ENCODE data around the gene CHID1.

Gene CHID1

GRCh38 chr11:910589-911030 is at the start of gene CHID1:
Gene CHID1 (minus strand): TSS chr11:910810. CDS start chr11:904816, 5,994 bp downstream.
- peak; percentile 75 to 87 (median 82) for DNase-seq (ENCODE audit: low read depth in 3 of 3)

GRCh38 chr11:959608-960007 is 49.0 kb upstream of the CHID1 start:
- DNase-seq (ENCODE audit: low read depth in 3 of 3), result no peak

- DNase-seq (ENCODE audit: low read depth in 3 of 3), result no peak
These were observed 48.4 kb upstream of the CHID1 start for GRCh38 chr11:959027-959426.

GRCh38 chr11:958101-958500 is 47.5 kb upstream of the CHID1 start:
- no peak for DNase-seq (ENCODE audit: low read depth in 3 of 3)

- DNase-seq (ENCODE audit: low read depth in 3 of 3), result no peak
These were observed 46.8 kb upstream of the CHID1 start for GRCh38 chr11:957212-957920.

GRCh38 chr11:955154-956063 is 44.8 kb upstream of the CHID1 start:
- DNase-seq (ENCODE audit: low read depth in 3 of 3), result no peak

GRCh38 chr11:954392-955153 is 44.0 kb upstream of the CHID1 start:
- no peak for DNase-seq (ENCODE audit: low read depth in 3 of 3)

- no peak for DNase-seq (ENCODE audit: low read depth in 3 of 3)
These were observed 42.9 kb upstream of the CHID1 start for GRCh38 chr11:953512-953911.

GRCh38 chr11:952406-953385 is 42.1 kb upstream of the CHID1 start:
- DNase-seq (ENCODE audit: low read depth in 3 of 3), result no peak

GRCh38 chr11:951507-951906 is 40.9 kb upstream of the CHID1 start:
- DNase-seq (ENCODE audit: low read depth in 3 of 3), result no peak

GRCh38 chr11:947744-948143 is 37.1 kb upstream of the CHID1 start:
- DNase-seq (ENCODE audit: low read depth in 3 of 3), result no peak

GRCh38 chr11:945986-946385 is 35.4 kb upstream of the CHID1 start:
- no peak for DNase-seq (ENCODE audit: low read depth in 3 of 3)

GRCh38 chr11:944711-945470 is 34.3 kb upstream of the CHID1 start:
- DNase-seq (ENCODE audit: low read depth in 3 of 3), result no peak

- DNase-seq (ENCODE audit: low read depth in 3 of 3), result no peak
These were observed 32.2 kb upstream of the CHID1 start for GRCh38 chr11:942823-943222.

GRCh38 chr11:940496-941135 is 30.0 kb upstream of the CHID1 start:
- DNase-seq (ENCODE audit: low read depth in 3 of 3), result no peak

- DNase-seq (ENCODE audit: low read depth in 3 of 3), result no peak
These were observed 27.2 kb upstream of the CHID1 start for GRCh38 chr11:937841-938261.

- DNase-seq (ENCODE audit: low read depth in 3 of 3), result no peak
These were observed 25.6 kb upstream of the CHID1 start for GRCh38 chr11:936199-936598.

- DNase-seq (ENCODE audit: low read depth in 3 of 3), result no peak
These were observed 23.9 kb upstream of the CHID1 start for GRCh38 chr11:934527-934926.

- no peak for DNase-seq (ENCODE audit: low read depth in 3 of 3)
These were observed 23.3 kb upstream of the CHID1 start for GRCh38 chr11:933936-934335.
